ENCODE measurements around the gene SLC38A6.

The SLC38A6 gene

GRCh38 chr14:61033054-61033453 is 52.0 kb downstream of the SLC38A6 start:
- no peak overlapping the region for H3K4me3 ChIP-seq (ENCODE audit: low read depth, low read length)
- no peak for TF ChIP-seq CTCF (IDR thresholded peaks at IDR 0.05; ENCODE audit: borderline replicate concordance, insufficient read depth, low read depth, low read length)

- no peak overlapping the region for H3K4me3 ChIP-seq (ENCODE audit: low read depth, low read length)
- TF ChIP-seq CTCF (IDR thresholded peaks at IDR 0.05; ENCODE audit: borderline replicate concordance, insufficient read depth, low read depth, low read length), result no peak
These were observed 52.8 kb downstream of the SLC38A6 start for GRCh38 chr14:61033855-61034254.

GRCh38 chr14:61034416-61035120 is 53.5 kb downstream of the SLC38A6 start:
- H3K4me3 ChIP-seq (ENCODE audit: low read depth, low read length), result no peak overlapping the region
- no peak for TF ChIP-seq CTCF (IDR thresholded peaks at IDR 0.05; ENCODE audit: borderline replicate concordance, insufficient read depth, low read depth, low read length)

- H3K4me3 ChIP-seq (ENCODE audit: low read depth, low read length), result no peak overlapping the region
- TF ChIP-seq CTCF (IDR thresholded peaks at IDR 0.05; ENCODE audit: borderline replicate concordance, insufficient read depth, low read depth, low read length), result no peak
These were observed 56.2 kb downstream of the SLC38A6 start for GRCh38 chr14:61037215-61037614.

- TF ChIP-seq CTCF (IDR thresholded peaks at IDR 0.05; ENCODE audit: borderline replicate concordance, insufficient read depth, low read depth, low read length), result no peak
These were observed 60.7 kb downstream of the SLC38A6 start for GRCh38 chr14:61041704-61042103.

GRCh38 chr14:61042220-61042619 is 61.2 kb downstream of the SLC38A6 start:
- TF ChIP-seq CTCF (IDR thresholded peaks at IDR 0.05; ENCODE audit: borderline replicate concordance, insufficient read depth, low read depth, low read length), result no peak
- no peak overlapping the region for H3K4me3 ChIP-seq (ENCODE audit: low read depth, low read length)

More at GRCh38 chr14:61041704-61042103, 60.7 kb downstream of the SLC38A6 start:
- H3K4me3 ChIP-seq (ENCODE audit: low read depth, low read length), result no peak overlapping the region

- no peak for TF ChIP-seq CTCF (IDR thresholded peaks at IDR 0.05; ENCODE audit: borderline replicate concordance, insufficient read depth, low read depth, low read length)
- H3K4me3 ChIP-seq (ENCODE audit: low read depth, low read length), result no peak overlapping the region
These were observed 62.5 kb downstream of the SLC38A6 start for GRCh38 chr14:61043506-61043905.
